K562 (cell line): ENCODE measurements around the gene AARSD1. TPM values are rescaled to one million over a fixed set of nuclear protein-coding genes. Genes with fewer than 3 reads are reported as not detected.

Experiments used
- CEBPB ChIP-seq: fragments of 450-650 bp; IDR thresholded peaks from 2 replicates; pipeline ENCODE4 v1.6.1; 2016; ENCODE audit warnings: missing genetic modification characterization, missing compliant biosample characterization
- CHD4 ChIP-seq: fragments of 200-600 bp; sonication (generic); IDR thresholded peaks from 3 replicates; pipeline ENCODE4 v1.6.1; 2012; ENCODE audit warnings: low read depth, mild to moderate bottlenecking, mixed read lengths, low read length, inconsistent platforms; ENCODE audit not compliant: insufficient read depth, insufficient replicate concordance, poor library complexity, severe bottlenecking
- ELF4 ChIP-seq: fragments of 450-650 bp; formaldehyde crosslinking; IDR thresholded peaks from 2 replicates; pipeline ENCODE4 v1.4.0; 2022; ENCODE audit warnings: missing genetic modification characterization
- ERF ChIP-seq: fragments of 450-650 bp; formaldehyde crosslinking; IDR thresholded peaks from 2 replicates; pipeline ENCODE4 v1.4.0; 2020; ENCODE audit warnings: mild to moderate bottlenecking, mixed read lengths
- KDM1A ChIP-seq, 2 experiments: fragments of 450-650 bp; IDR thresholded peaks; 2 replicates each; pipeline ENCODE4 v1.6.1; 2016; ENCODE audit warnings: mild to moderate bottlenecking in 2 of 2
- POLR3G ChIP-seq: IDR thresholded peaks from 2 replicates; pipeline ENCODE4 v1.6.1; 2011; ENCODE audit not compliant: insufficient read length, insufficient replicate concordance; ENCODE audit errors: extremely low read depth
- ZKSCAN1 ChIP-seq: fragments of 150-350 bp; IDR thresholded peaks from 2 replicates; pipeline ENCODE4 v1.6.1; 2016; ENCODE audit warnings: low read depth, low read length
- polyA plus RNA-seq, 8 experiments: library from polyadenylated mRNA; depleted of rRNA in 4 of 8; stranded (reverse) in 5 of 8; unstranded in 3 of 8; fragments of >200 nt; fragmentation: Nextera tagmentation in 2 of 8; fragmentation: Illumina TruSeq in 1 of 8; extraction: Ambion mirVana in 2 of 8; extraction: Trizol in 1 of 8; gene quantifications; 2 replicates each; pipeline versions ENCODE4 v1.2.1 to v1.2.3, GENCODE V29; 2011 to 2014; ENCODE audit warnings: inconsistent platforms in 1 of 8, missing spikeins in 1 of 8
- total RNA-seq, 7 experiments: library from RNA; depleted of rRNA in 6 of 7; stranded (reverse); fragments of >200 nt in 6 of 7; fragmentation: Illumina TruSeq in 2 of 7; extraction: Trizol in 2 of 7; gene quantifications; 2 replicates each; pipeline versions ENCODE4 v1.2.1 to v1.2.3, GENCODE V29; 2011 to 2021; ENCODE audit warnings: low replicate concordance in 1 of 7
- TF ChIP-seq, protein P1 (sequence below): sonication (generic); formaldehyde crosslinking; IDR thresholded peaks from 2 replicates; pipeline ENCODE4 v1.8.0; 2022; ENCODE audit warnings: mild to moderate bottlenecking, missing genetic modification reagents
- TF ChIP-seq, protein P2 (sequence below): fragments of 250-450 bp; sonication (Bioruptor Pico); IDR thresholded peaks from 2 replicates; pipeline ENCODE4 v1.4.0; 2020; ENCODE audit warnings: mild to moderate bottlenecking, moderate library complexity
- TF ChIP-seq, protein P3 (sequence below): sonication (generic); formaldehyde crosslinking; IDR thresholded peaks from 2 replicates; pipeline ENCODE4 v1.8.0; 2023; ENCODE audit warnings: missing genetic modification reagents, mild to moderate bottlenecking, borderline replicate concordance
- TF ChIP-seq, protein P4 (sequence below): sonication (generic); formaldehyde crosslinking; IDR thresholded peaks from 2 replicates; pipeline ENCODE4 v1.8.0; 2022; ENCODE audit warnings: missing genetic modification reagents, mild to moderate bottlenecking, borderline replicate concordance
- TF ChIP-seq, protein P5 (sequence below): fragments of 250-450 bp; sonication (Bioruptor Pico); IDR thresholded peaks from 2 replicates; pipeline ENCODE4 v1.5.1; 2021; ENCODE audit warnings: mild to moderate bottlenecking

AARSD1 gene
- total and polyA plus RNA-seq, 9 of the 15 experiments (the other 6 are each of a cell fraction or from before 2014, with no cell fraction given), result 51.7 to 98.5 (median 68.6) TPM

DNA sequence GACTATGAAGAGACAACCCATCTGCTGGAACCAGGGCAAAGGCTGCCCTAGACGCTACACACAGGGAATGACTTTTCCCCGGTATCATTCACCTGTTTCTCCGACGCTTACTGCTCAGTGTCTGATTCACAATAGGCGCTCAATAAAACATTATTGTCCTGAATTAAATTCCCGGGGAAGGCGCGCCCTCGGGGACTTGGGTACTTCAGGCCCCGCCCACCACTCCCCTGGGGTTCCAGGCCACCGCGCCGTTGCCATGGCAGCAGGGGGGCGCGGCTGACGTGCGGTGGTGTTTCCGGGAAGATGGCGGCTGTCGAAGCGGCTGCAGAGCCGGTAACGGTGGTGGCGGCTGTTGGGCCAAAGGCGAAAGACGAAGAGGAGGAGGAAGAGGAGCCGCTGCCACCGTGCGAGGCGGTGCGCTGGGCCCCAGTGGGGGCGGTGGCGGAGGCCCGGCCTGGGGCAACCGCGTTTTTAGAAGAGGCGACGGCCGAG, 16.1 kb upstream of the AARSD1 start, which contains the start of gene RUNDC1 (continued):
- TF ChIP-seq, protein P1, sequence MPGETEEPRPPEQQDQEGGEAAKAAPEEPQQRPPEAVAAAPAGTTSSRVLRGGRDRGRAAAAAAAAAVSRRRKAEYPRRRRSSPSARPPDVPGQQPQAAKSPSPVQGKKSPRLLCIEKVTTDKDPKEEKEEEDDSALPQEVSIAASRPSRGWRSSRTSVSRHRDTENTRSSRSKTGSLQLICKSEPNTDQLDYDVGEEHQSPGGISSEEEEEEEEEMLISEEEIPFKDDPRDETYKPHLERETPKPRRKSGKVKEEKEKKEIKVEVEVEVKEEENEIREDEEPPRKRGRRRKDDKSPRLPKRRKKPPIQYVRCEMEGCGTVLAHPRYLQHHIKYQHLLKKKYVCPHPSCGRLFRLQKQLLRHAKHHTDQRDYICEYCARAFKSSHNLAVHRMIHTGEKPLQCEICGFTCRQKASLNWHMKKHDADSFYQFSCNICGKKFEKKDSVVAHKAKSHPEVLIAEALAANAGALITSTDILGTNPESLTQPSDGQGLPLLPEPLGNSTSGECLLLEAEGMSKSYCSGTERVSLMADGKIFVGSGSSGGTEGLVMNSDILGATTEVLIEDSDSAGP (CRISPR knock-in tag), result no peak
- peak; percentile 74; the same call in 1 of the 2 replicates for TF ChIP-seq ELF4 (CRISPR knock-in tag)
- no peak for TF ChIP-seq KDM1A (IDR thresholded peaks at IDR 0.05)
- no peak for TF ChIP-seq POLR3G
- no peak for TF ChIP-seq CEBPB (tag)
- TF ChIP-seq, protein P2, sequence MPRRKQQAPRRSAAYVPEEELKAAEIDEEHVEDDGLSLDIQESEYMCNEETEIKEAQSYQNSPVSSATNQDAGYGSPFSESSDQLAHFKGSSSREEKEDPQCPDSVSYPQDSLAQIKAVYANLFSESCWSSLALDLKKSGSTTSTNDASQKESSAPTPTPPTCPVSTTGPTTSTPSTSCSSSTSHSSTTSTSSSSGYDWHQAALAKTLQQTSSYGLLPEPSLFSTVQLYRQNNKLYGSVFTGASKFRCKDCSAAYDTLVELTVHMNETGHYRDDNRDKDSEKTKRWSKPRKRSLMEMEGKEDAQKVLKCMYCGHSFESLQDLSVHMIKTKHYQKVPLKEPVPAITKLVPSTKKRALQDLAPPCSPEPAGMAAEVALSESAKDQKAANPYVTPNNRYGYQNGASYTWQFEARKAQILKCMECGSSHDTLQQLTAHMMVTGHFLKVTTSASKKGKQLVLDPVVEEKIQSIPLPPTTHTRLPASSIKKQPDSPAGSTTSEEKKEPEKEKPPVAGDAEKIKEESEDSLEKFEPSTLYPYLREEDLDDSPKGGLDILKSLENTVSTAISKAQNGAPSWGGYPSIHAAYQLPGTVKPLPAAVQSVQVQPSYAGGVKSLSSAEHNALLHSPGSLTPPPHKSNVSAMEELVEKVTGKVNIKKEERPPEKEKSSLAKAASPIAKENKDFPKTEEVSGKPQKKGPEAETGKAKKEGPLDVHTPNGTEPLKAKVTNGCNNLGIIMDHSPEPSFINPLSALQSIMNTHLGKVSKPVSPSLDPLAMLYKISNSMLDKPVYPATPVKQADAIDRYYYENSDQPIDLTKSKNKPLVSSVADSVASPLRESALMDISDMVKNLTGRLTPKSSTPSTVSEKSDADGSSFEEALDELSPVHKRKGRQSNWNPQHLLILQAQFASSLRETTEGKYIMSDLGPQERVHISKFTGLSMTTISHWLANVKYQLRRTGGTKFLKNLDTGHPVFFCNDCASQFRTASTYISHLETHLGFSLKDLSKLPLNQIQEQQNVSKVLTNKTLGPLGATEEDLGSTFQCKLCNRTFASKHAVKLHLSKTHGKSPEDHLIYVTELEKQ, result no peak
- no peak for TF ChIP-seq CHD4
- TF ChIP-seq, protein P3, sequence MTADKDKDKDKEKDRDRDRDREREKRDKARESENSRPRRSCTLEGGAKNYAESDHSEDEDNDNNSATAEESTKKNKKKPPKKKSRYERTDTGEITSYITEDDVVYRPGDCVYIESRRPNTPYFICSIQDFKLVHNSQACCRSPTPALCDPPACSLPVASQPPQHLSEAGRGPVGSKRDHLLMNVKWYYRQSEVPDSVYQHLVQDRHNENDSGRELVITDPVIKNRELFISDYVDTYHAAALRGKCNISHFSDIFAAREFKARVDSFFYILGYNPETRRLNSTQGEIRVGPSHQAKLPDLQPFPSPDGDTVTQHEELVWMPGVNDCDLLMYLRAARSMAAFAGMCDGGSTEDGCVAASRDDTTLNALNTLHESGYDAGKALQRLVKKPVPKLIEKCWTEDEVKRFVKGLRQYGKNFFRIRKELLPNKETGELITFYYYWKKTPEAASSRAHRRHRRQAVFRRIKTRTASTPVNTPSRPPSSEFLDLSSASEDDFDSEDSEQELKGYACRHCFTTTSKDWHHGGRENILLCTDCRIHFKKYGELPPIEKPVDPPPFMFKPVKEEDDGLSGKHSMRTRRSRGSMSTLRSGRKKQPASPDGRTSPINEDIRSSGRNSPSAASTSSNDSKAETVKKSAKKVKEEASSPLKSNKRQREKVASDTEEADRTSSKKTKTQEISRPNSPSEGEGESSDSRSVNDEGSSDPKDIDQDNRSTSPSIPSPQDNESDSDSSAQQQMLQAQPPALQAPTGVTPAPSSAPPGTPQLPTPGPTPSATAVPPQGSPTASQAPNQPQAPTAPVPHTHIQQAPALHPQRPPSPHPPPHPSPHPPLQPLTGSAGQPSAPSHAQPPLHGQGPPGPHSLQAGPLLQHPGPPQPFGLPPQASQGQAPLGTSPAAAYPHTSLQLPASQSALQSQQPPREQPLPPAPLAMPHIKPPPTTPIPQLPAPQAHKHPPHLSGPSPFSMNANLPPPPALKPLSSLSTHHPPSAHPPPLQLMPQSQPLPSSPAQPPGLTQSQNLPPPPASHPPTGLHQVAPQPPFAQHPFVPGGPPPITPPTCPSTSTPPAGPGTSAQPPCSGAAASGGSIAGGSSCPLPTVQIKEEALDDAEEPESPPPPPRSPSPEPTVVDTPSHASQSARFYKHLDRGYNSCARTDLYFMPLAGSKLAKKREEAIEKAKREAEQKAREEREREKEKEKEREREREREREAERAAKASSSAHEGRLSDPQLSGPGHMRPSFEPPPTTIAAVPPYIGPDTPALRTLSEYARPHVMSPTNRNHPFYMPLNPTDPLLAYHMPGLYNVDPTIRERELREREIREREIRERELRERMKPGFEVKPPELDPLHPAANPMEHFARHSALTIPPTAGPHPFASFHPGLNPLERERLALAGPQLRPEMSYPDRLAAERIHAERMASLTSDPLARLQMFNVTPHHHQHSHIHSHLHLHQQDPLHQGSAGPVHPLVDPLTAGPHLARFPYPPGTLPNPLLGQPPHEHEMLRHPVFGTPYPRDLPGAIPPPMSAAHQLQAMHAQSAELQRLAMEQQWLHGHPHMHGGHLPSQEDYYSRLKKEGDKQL (CRISPR knock-in tag), result no peak
- no peak for TF ChIP-seq ZKSCAN1
- TF ChIP-seq, protein P4, sequence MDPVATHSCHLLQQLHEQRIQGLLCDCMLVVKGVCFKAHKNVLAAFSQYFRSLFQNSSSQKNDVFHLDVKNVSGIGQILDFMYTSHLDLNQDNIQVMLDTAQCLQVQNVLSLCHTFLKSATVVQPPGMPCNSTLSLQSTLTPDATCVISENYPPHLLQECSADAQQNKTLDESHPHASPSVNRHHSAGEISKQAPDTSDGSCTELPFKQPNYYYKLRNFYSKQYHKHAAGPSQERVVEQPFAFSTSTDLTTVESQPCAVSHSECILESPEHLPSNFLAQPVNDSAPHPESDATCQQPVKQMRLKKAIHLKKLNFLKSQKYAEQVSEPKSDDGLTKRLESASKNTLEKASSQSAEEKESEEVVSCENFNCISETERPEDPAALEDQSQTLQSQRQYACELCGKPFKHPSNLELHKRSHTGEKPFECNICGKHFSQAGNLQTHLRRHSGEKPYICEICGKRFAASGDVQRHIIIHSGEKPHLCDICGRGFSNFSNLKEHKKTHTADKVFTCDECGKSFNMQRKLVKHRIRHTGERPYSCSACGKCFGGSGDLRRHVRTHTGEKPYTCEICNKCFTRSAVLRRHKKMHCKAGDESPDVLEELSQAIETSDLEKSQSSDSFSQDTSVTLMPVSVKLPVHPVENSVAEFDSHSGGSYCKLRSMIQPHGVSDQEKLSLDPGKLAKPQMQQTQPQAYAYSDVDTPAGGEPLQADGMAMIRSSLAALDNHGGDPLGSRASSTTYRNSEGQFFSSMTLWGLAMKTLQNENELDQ, result no peak
- TF ChIP-seq ERF (CRISPR knock-in tag), result no peak
- TF ChIP-seq, protein P5, sequence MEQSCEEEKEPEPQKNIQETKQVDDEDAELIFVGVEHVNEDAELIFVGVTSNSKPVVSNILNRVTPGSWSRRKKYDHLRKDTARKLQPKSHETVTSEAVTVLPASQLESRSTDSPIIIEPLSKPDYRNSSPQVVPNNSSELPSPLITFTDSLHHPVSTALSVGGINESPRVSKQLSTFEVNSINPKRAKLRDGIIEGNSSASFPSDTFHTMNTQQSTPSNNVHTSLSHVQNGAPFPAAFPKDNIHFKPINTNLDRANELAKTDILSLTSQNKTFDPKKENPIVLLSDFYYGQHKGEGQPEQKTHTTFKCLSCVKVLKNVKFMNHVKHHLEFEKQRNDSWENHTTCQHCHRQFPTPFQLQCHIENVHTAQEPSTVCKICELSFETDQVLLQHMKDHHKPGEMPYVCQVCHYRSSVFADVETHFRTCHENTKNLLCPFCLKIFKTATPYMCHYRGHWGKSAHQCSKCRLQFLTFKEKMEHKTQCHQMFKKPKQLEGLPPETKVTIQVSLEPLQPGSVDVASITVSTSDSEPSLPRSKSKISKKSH (CRISPR knock-in tag), result no peak
